HL-60 (cell line): ENCODE results near the gene TRIM29.

Experiments used
- GABPA ChIP-seq: IDR thresholded peaks from 2 replicates; pipeline ENCODE4 v1.6.1; 2012; ENCODE audit warnings: low read depth
- POLR2AphosphoS5 ChIP-seq: IDR thresholded peaks from 2 replicates; pipeline ENCODE4 v1.6.1; 2012; ENCODE audit warnings: low read depth
- TF ChIP-seq, protein P1 (sequence below): IDR thresholded peaks from one replicate; pipeline ENCODE4 v1.5.1; 2011; ENCODE audit warnings: low read length, control low read depth, inconsistent platforms; ENCODE audit not compliant: insufficient read depth

DNA sequence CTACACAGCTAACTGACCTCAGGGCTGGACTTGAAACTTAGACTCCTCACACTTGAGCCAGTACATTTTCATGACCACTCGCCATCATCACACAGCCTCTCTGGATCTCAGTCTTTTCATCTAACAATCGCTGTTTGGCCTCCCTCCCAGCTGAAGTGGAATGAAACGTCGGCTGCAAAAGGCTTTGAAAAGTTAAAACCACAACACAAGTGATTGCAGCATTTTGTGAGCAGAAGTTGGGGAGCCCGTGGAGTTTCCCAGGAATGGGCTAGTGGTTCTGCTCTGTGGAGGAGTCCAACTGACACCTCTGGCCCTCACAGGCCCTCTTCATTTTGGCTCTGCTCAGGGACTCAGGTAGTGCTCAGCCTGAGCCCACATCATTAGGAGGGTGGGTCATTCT lies 35.9 kb upstream of the TRIM29 start:
- TF ChIP-seq POLR2AphosphoS5 (no peak), GABPA (no peak)
- TF ChIP-seq, protein P1, sequence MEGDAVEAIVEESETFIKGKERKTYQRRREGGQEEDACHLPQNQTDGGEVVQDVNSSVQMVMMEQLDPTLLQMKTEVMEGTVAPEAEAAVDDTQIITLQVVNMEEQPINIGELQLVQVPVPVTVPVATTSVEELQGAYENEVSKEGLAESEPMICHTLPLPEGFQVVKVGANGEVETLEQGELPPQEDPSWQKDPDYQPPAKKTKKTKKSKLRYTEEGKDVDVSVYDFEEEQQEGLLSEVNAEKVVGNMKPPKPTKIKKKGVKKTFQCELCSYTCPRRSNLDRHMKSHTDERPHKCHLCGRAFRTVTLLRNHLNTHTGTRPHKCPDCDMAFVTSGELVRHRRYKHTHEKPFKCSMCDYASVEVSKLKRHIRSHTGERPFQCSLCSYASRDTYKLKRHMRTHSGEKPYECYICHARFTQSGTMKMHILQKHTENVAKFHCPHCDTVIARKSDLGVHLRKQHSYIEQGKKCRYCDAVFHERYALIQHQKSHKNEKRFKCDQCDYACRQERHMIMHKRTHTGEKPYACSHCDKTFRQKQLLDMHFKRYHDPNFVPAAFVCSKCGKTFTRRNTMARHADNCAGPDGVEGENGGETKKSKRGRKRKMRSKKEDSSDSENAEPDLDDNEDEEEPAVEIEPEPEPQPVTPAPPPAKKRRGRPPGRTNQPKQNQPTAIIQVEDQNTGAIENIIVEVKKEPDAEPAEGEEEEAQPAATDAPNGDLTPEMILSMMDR: no peak
